Erythroblast (primary cell): ENCODE results near the gene BCL2L1.

ENCODE experiments used
- DNase-seq, 2 experiments: peaks; one replicate each; lab custom pipeline; 2025; lab: John Stamatoyannopoulos, UW
- GATA1 ChIP-seq: IDR thresholded peaks from 2 replicates; pipeline ENCODE4 v1.6.1; 2011; ENCODE audit warnings: low read depth, mild to moderate bottlenecking, control low read depth, low read length, moderate library complexity
- POLR2A ChIP-seq: IDR thresholded peaks from 2 replicates; pipeline ENCODE4 v1.6.1; 2011; ENCODE audit warnings: mild to moderate bottlenecking, low read length

BCL2L1 gene

GRCh38 chr20:31708736-31709534 is 13.7 kb downstream of the BCL2L1 start:
- TF ChIP-seq GATA1 (no peak), POLR2A (no peak)
- peak in 1 of 2 experiments; percentile 22 for DNase-seq

GRCh38 chr20:31707994-31708735 is 14.5 kb downstream of the BCL2L1 start:
- no peak for TF ChIP-seq GATA1
- no peak for TF ChIP-seq POLR2A
- peak; percentile 40 to 72 for DNase-seq

- TF ChIP-seq POLR2A (no peak), GATA1 (no peak)
- no peak for DNase-seq
Measured at GRCh38 chr20:31707258-31707615, 15.4 kb downstream of the BCL2L1 start.

- peak; percentile 93 to 96 for DNase-seq
- TF ChIP-seq POLR2A (peak; percentile 69), GATA1 (no peak)
Measured at GRCh38 chr20:31706607-31707257, 15.9 kb downstream of the BCL2L1 start.

- TF ChIP-seq POLR2A (no peak), GATA1 (no peak)
- DNase-seq = peak in 1 of 2 experiments; percentile 53
Measured at GRCh38 chr20:31705598-31706597, 16.8 kb downstream of the BCL2L1 start.

GRCh38 chr20:31705191-31705590 is 17.5 kb downstream of the BCL2L1 start:
- no peak for DNase-seq
- TF ChIP-seq GATA1 (no peak), POLR2A (no peak)

- TF ChIP-seq POLR2A (no peak), GATA1 (no peak)
- DNase-seq = no peak
Measured at GRCh38 chr20:31704225-31705119, 18.2 kb downstream of the BCL2L1 start.

- no peak for TF ChIP-seq GATA1
- TF ChIP-seq POLR2A = no peak
- DNase-seq = no peak
Measured at GRCh38 chr20:31701591-31701990, 21.1 kb downstream of the BCL2L1 start.

GRCh38 chr20:31700747-31701146 is 21.9 kb downstream of the BCL2L1 start:
- DNase-seq = no peak
- TF ChIP-seq POLR2A (no peak), GATA1 (no peak)

- no peak for DNase-seq
- TF ChIP-seq POLR2A (no peak), GATA1 (no peak)
Measured at GRCh38 chr20:31699801-31700728, 22.6 kb downstream of the BCL2L1 start.
